ENCODE data around the gene CCDC92. TPM values are rescaled to one million over a fixed set of nuclear protein-coding genes. Genes with fewer than 3 reads are reported as not detected.

CCDC92 gene
- total RNA-seq, 1 donor from 2014 or later = 15.0 TPM

DNA sequence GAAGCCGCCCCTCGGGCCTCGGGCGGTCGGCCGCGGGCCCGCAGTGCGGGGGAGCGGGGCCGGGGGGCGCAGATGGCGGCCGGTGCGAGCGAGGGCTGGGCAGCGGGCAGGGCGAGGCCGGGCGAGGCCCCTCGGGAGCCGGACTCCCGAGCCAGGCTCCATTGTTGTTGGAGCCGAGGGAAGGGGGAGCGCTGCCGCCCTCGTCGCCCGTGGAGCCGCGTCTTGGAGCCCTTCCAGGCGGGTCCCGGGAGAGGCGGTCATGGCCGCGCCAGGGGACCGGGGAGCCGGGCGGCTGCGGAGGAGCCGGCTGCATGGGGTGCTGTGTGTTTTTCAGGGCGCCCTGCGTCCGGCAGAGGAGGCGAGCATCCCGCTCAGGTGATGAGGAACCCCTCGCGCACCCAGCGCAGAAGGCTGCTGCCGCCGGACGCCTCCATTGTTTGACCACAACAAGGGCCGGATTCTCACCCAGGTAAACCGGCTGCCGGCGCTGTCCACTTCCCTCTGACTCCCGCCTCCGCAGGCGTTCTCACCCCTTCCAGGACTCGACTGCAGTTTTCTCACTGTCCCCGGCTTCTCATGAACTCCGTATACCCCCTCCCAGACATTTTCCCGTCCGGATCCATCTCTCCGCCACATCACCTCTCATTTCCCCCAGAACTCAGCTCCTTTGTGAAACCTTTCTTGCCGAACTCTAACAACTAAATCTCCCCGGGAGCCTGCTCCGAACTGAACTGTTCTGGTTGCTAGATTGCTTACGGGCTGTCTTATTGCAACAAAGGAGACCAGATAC lies 1.1 kb upstream of the CCDC92 start:
- peak; percentile 25 for DNase-seq

DNA sequence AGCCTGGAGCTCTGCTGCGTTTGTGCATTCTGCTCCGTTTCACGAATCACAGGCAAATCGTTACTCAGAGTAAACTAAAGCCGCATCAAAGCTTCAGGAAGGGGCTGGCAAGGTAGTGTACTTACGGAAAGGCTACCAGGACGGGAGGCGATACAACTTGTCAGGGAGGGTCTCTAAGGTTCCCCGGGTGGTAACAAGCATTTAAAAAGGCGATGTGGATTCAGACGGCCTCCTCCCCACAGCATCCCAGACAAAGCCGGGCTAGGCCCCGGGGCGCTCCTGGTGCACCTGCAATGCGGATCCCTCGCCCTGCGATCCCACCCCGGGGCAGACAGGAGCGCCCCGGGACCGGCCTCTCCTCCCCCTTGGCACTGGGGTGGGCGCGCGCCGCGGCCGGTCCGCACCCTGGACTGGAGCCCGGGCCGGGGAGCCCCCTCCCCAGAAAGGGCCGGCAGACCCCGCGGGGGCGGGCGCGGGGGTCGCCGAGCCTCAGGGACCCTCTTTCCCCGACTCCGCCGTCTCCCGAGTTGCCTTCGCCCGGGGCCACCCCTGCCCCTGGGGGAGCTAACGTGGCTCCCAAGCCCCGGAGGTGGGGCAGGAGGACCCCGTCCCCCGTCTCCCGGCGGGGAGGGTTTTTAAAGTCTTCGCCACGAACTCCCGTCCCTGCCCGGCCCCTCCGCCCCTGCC lies 718 bp downstream of the CCDC92 start:
- peak; percentile 32 for DNase-seq

DNA sequence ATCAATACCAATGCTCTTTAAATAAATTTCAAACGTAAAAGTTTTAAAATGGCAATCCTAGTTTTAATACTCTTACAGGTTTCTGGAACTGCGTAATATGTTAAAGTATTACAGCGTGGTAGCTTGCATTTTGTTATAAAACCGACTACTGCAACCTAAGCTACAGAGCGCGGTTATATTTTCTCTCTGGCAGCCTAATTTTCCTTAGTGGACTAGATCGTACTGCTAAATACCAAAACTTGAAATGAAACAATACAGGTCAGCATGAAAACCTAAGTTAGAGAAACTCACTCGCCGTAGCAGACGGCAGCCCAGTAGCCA lies 1.2 kb downstream of the CCDC92 start:
- no peak for DNase-seq

DNA sequence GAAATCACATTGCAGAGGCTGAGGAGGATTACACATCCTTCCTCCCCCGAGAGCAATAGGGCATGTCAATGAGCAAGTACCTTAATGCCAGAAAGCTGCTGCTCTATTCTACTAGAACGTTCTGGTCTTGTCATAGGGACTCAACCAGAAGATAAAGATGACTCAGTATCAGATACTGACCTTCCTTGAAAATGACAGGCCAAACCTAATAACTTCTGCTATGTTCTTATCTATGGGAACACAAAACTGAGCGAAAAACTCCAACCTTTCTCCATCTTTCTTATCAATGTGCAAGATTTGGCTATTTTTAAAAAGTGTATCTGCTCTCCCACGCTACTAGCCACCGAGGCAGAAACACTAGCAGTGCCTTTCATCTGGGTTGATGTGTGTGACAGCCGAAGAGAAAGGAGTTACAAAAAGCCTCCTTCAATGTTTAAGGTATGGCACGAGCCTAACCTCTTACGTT lies 5.5 kb downstream of the CCDC92 start:
- no peak for DNase-seq

DNA sequence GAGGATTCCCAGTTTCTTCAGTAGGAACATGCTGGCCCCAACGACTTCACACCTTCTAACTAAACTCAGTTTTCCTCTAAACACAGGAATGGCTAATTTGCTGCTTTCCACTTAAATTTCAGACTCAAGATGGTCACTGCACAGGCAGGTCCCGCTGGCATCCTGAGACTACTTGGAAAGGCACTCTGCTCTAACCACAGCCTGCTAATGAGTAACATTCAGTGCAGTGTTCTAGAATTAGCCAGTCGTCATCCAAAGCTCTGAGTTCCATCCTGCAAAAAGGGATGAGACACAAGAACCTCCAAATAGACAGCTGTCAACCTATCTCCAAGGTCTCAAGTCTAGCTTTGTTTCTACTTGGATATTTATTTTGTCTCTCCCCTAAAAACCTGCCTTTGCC lies 6.0 kb downstream of the CCDC92 start:
- no peak for DNase-seq

DNA sequence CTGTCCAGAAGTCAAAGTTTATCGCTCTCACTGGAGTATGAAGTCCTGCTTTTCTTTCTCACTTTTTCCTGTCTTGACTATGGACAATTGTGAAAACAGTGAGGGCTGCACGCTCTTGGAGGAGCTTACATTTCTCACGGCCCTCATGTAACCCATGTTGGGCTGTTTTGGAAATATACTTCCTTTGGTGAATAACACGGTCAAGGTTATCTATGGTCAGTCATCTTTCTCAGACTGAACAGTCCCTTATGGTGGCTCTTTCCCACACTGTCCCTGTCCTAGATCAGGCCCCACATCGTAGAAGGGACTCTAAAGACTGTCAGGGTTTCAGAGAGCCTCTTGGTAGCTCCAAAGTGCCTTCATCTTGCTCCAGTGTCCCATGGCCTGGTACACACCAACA lies 7.2 kb downstream of the CCDC92 start:
- no peak for DNase-seq

DNA sequence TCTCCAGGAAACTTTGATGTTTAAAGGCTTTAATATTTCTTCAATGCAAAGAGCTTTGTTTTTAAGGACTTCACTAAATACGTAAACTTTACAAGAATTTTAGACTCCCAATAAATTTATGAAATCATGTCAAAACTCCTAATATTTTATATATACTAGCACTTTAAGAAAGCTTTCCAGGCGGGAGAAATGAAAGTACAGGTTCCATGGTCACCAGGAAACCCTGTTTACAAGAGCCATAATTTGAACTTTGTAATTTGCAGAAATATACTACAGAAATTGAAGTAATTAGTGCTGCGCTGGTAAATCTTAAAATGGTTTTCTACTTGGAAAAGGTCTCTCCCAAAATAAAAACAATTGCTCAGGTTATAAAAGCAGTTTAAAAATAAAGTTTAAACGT lies 8.8 kb downstream of the CCDC92 start:
- DNase-seq = no peak

DNA sequence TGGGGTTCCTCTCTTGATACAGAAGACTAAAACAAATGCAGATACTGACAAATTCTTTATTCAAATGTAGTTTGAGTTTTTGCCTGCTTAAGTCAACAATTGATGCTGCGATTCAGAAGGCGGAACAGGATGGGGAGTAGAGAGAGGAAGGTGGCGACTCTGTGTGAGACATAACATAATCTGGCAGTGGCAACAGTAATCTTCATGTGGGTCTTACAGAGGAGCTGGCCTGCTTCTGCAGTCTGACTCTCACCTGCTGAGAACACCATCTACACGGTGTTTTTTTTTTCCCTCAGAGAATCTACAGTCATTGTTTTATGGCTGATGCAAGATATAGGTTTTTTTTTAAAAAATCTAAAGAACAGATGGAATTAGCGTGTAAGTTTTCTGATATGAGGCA lies 10.1 kb downstream of the CCDC92 start:
- DNase-seq = no peak

DNA sequence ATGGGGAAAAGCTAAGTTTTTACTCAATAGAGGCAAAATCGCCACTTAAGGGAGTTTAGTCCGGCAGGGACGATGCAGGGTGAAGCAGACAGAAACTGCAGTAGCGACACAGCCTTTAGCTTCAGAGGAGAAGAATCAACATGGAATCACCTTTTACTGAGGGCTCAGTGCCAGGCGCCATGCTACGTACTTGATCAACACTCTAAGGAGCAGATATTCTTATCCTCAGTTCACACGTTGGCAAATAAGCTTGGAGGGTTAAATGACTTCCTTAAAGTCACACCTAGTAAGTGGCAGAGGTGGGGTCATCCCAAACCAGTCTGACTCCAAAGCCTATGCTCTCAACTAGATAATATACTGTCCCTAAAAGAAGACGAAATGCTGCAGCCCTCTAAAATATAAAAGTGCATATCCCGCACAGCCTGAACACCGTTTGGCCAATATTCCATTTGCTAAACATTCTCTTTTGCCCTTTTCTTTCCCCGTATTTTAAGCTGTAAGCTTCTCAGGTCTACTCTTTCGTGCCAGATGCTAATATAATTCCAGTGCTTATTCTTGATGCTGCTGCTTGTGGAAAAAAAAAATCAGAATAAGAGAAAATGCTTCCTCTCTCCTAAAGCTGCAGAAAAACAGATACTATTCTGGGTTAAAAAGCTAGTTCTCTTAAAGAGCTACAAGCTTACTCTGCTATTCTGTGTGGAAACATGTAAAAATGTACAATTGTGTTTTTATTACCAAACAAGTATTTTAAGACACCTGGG lies 10.9 kb downstream of the CCDC92 start:
- no peak for DNase-seq

DNA sequence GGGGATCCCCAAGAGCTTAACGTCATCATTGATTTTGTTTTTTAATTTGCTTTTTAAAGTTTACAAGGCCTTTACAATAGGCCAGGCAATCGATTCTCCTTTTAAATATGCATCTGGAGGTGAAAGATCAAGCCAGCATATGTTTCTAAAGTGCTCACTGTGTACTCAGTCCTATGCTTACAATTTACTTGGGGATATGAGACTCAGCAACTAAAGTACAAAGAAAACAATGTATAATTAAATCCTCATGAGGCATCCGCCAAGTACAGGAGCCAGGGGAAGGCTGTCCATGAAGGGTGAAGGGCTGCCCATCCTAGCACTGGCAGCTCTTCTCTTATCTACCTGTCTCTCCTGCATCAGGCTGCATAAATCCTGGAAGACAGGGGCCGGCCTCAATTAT lies 11.8 kb downstream of the CCDC92 start:
- DNase-seq = no peak

DNA sequence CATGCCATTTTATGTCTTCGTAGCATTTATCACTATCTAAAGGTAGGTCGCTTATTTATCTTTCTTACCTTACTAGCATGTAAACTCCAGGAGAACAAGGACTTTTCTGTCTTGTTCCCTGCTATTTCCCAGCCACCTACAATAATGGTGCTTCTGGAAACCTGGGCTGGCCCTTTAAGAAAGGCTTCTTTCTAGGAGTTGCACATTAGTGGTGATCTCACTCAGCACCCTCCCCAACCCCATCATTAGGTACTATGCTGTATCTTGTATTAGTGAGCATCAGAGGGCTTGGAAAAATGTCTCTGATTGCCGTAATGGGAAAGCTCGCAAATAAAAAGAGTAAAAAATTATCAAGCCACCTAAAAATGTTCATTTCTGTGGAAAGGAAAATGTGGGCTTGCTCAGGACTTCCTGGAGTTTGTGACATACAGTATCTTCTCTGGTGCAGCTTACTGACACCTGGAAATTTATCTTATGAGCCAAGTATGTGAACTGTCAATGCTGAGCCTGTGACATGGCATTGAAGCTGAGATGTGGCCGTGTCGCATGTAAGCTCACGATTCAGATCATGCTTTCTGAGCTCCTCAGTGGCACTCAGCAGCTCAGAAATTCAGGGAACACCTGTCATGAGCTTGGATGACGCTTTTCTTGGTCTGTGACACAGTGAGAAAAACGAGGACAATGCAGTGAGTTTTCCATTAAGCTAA lies 12.4 kb downstream of the CCDC92 start:
- no peak for DNase-seq

DNA sequence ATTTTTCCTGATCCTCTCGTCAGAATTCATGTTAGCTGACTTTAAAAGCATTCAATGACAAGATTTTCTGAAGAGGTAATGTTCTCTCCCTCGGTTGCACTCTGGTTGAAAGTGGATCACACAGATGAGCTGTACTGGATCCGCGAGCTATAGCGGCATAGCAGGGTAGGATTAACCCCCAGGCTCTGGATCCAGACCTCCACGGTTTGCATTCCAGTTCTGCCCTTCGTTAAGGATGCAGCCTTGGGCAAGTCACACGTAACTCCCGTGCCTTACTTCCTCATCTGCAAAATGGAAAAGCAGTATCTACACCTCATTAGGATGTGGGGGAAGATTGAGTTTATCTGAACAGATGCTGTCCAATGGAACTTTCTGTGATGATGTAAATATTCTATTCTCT lies 13.8 kb downstream of the CCDC92 start:
- no peak for DNase-seq

DNA sequence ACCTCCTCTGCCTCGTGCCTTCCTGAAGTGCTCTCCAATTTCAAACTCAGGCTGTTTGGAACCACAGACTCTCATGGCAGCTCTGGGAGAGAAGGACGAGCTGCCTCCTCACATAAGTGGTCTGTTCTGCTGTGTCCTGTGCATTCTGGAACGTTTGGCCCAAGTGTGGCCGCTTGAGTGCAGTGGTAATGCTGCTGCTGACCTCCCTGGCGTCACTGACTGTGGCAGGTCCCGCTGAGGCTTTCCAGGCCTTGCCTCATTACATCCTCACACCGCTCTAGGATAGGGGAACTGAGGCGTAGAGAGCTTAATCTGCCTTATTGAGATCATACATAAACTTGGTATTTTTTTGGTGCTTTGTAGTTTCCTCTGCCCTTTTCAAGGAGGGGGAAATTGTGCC lies 14.2 kb downstream of the CCDC92 start:
- no peak for DNase-seq

DNA sequence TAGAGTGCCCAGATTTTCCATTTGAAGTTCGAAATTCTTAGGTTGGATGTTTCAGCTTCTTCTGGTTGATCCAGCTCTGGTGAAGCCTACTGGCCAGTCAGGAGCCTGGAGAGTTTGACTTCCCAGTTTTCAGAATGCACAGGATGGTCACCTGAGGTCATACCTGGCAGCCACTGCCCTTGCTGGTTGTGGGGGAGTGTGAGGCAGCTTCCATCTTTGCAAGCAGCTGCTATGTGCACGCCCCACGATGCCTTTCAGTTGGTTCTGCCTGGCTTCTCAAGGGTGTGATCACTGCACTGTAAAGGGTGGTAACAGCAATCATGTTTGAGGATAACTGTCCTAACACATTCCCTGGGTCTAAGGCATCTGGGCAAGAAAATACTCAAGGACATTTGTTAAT lies 15.4 kb downstream of the CCDC92 start:
- no peak for DNase-seq

DNA sequence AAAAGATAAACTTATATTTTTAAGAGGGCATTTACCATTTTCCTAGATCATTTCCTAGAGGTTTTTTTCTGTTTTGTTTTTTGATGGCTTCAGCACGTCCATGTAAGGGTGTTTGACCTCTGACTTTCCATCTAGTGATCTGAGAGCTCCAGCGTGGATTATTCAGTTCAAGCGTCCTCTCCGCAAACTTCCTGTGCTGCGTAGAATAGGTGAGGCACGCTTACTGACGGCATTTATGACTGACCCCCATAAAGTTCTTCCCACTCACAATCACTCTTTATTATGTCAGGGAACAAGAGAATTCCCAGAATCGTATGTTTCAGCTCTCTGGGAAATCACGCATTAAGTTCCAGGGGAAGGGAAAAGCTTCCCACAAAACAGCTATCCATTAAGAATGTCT lies 16.4 kb downstream of the CCDC92 start:
- no peak for DNase-seq

DNA sequence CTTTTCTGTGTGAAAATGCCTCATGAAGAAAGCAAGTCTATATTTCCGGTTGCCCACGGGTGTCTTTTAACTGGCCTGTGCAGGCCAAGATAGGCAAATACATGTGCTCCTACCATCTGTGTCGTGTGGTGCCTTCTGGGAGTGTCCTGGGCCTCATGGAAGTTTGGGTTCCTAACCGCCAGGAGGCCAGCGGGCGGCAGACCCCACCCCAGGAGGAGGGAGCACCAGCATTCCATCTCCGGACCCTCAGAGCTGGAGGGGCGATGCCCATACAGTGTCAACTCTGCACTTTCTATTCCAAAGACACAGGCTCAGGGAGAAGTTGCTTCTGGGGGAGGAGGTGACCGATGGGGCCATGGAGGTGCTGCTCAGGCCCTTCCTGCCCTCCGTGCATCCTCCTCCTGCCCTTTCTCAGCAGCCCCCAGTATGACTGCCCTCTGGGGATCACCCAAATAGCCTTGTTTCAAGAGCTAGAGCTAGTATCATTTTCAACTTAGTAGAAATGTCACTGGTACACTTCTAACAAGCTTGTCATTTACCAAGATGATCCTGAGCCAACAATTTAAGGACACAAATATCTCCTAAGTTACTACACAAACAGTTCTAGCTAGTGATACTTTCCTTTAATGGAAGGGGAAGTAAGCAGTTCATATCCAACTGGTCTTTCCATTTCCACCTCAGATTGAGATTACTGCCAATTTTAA lies 17.8 kb downstream of the CCDC92 start:
- DNase-seq = no peak

DNA sequence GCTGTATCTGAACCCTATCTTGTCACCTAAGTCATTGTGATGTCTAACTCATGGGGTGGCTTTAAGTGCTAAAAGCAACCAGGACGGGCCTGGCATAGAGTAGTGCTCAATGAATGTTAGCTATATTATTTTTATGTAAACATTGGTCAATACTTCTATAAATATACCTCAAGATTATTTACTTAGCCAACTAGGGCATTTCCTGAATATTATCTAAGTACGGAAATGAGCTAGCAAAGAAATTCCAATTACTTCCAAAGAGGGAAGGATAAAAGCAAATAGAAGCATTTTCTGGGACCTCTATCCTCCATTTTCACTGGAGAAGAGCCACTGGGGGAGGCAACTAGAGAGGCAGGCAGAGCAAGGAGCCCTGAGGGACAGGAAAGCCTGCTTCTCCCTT lies 20.6 kb downstream of the CCDC92 start:
- DNase-seq = no peak

DNA sequence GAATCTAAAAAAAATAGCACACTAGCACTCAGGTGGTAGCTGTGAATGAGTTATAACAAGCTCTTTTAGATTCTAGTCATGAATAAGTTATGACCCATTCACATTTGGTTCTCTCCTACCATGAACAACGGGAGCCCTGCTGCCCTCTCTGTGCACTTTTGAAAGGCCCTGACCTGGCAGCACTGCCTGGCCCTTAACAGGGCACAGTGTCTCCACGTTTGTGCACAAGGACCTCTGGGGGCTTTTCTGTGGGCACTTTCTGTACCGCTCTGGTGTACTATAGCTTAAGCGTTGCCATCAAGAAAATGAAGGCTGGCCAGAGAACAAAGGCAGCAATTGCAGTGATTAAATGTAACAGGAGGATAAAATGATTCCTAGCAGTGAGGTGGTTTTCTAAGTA lies 21.2 kb downstream of the CCDC92 start:
- no peak for DNase-seq

DNA sequence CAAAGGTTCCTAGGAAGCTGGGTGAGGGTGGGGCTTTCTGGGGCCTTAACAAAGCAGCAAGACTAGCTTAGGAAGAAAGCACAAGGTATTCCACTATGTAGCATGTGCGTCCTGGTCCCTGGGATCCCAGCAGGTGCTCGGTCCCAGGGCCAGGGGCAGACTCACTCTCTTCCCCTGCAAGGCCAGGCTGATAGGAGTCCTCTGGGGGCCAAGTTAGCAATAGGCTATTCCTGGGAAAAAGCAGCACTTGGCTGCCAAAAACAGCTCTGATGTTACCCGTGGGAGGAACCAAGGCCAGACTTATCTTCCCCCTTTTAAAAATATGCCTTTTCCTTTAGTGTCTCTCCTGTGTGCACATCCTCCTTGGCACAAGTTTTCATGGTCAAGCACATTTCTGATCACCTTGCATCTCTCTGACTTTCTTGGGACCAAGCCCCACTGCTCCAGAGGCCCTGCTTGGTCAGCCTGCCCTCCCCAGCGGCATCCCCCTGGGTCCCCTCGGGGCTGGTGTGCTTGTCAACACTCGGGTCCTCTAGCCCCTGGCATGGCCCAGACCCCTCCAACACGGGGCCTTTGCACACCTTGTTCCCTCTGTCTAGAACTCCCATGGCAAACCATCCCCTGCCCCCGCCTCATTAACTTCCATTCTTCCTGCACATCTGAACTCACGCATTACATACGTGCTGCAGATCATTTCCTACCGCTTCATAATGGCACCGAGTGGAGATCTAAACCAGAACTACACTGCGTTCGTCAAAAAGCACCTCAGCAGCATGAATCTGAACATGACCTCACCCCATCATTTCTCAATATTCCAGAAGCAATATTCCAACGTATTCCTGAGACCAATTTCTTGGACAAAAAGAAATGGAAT lies 21.9 kb downstream of the CCDC92 start:
- DNase-seq = no peak

DNA sequence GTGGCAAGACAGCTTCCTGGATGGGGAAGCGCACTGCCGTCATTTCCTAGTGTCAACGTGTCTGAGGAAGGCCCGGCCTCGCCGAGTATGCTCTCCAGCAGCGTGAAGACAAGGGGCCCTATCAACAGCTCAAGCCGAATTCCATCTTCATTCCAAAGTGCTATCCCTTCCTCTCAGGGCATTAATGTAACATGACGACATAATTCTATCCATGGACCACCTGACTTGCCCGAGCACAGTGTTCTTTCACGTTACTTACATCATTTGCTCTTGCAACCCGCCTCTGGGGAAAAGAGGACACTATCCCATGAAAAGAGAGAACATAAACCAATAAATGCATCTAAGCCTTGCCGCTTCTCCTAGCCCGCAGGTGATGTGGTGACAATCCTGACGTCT lies 22.9 kb downstream of the CCDC92 start:
- DNase-seq = no peak

Data from occipital lobe (tissue), 2 donors.